22Rv1 (cell line): ENCODE results near the gene AASS.
"Not testable (repeated sequence)": the region's sequence is repeated elsewhere in the genome, so short reads cannot be mapped to it uniquely, and the experiment has no call there.

Source experiments
- H3K27ac ChIP-seq: fragments of 450-650 bp; 2 replicates; pipeline ENCODE4 v1.5.1; 2017
- ZFX ChIP-seq: fragments of 450-650 bp; IDR thresholded peaks from 2 replicates; pipeline ENCODE4 v1.6.1; 2017; ENCODE audit warnings: antibody characterized with exemption, borderline replicate concordance
- TF ChIP-seq, protein P1 (sequence below): fragments of 450-650 bp; IDR thresholded peaks from 2 replicates; pipeline ENCODE4 v1.5.1; 2017; ENCODE audit warnings: mild to moderate bottlenecking

Gene AASS

DNA sequence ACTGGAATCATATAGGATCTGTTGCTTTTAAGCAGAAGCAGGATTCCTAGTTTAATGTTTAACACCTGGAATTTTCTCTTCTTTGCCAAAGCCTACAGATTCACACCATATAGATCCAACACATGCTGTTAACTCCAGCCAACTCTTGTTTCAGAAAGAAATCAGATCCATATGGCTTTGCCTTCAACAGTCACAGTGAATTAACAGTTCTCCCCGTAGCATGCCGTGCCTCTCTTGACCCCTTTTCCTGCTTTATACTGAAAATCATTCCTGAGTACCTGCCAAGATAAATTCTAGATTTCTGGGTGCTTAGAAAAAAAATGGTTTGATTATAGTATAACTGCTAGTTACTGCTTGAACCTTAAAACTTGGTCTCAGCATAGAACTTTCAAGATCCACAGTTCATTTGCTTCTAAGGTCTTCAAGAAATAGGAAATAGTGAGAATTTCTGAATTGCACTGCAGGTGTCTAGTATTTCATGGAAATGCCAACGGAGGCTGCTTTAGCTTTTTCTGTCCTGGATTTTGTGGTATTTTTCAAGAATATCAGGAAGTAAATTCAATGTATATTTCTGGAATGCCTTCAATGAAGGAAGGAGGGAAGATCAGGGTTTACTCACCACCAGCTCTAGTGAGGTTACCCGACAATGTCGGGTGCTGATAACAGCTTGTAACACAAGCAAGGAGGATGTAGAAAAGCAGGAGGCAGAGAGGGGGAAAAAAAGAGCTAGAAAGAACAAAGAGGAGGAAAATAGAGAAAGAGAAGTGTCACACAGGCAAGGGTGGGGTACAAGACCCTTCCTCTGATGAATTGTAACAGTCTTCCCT lies 6.6 kb downstream of the AASS start:
- H3K27ac ChIP-seq, result no peak overlapping the region
- TF ChIP-seq ZFX, result no peak
- TF ChIP-seq, protein P1, sequence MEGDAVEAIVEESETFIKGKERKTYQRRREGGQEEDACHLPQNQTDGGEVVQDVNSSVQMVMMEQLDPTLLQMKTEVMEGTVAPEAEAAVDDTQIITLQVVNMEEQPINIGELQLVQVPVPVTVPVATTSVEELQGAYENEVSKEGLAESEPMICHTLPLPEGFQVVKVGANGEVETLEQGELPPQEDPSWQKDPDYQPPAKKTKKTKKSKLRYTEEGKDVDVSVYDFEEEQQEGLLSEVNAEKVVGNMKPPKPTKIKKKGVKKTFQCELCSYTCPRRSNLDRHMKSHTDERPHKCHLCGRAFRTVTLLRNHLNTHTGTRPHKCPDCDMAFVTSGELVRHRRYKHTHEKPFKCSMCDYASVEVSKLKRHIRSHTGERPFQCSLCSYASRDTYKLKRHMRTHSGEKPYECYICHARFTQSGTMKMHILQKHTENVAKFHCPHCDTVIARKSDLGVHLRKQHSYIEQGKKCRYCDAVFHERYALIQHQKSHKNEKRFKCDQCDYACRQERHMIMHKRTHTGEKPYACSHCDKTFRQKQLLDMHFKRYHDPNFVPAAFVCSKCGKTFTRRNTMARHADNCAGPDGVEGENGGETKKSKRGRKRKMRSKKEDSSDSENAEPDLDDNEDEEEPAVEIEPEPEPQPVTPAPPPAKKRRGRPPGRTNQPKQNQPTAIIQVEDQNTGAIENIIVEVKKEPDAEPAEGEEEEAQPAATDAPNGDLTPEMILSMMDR, result no peak

- H3K27ac ChIP-seq, result no peak overlapping the region
- no peak for TF ChIP-seq ZFX
- TF ChIP-seq, protein P1, result no peak
These were observed 7.3 kb downstream of the AASS start for GRCh38 chr7:122136639-122137245.

- TF ChIP-seq, protein P1, result no peak
- TF ChIP-seq ZFX, result no peak
- H3K27ac ChIP-seq, result no peak overlapping the region
These were observed 8.0 kb downstream of the AASS start for GRCh38 chr7:122136078-122136477.

- H3K27ac ChIP-seq, result no peak overlapping the region
- TF ChIP-seq, protein P1, result no peak
- no peak for TF ChIP-seq ZFX
These were observed 8.8 kb downstream of the AASS start for GRCh38 chr7:122135275-122135674.

DNA sequence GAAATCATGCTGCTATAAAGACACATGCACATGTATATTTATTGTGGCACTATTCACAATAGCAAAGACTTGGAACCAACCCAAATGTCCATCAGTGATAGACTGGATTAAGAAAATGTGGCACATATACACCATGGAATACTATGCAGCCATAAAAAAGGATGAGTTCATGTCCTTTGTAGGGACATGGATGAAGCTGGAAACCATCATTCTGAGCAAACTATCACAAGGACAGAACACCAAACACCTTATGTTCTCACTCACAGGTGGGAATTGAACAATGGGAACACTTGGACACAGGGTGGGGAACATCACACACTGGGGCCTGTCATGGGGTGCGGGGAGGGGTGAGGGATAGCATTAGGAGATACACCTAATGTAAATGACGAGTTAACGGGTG lies 9.3 kb downstream of the AASS start:
- H3K27ac ChIP-seq, result not testable (repeated sequence)

DNA sequence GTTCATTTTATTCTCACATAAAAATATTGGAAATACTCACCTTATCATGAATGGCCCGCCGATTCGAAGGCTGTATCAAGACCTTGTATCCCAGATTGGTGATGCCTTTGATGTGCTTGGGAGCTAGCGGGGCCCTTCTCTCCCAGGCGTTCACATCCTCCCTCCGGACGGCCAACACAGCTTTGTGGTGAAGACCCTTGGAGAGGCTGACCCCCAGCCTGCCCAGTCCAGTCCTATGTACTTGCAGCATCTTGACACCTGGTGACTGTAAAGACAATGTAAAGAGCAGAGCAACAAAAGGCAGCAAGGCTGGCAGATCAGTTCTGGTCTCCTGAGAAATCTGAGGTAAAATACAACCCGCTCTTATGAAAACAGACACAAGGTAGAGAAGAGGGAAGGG lies 10.6 kb downstream of the AASS start:
- no peak for TF ChIP-seq ZFX
- TF ChIP-seq, protein P1, result no peak
- no peak overlapping the region for H3K27ac ChIP-seq

DNA sequence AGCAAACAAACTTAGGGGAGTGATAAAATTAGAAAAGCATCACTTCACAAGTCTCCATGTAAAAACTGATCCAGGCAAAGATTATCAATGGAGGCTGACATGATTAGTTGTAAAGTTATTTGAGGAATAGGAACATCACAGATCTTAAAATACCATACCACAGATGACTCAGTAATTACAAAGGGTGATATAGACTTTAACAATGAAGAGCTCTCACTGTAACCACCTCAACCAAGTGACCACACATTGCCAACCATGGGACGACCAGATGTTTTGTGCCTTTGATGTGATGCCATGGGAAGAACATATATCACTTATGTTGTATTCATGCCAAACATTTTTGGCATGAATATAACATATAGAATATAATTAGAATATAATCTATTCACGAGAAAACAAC lies 11.7 kb downstream of the AASS start:
- TF ChIP-seq, protein P1, result no peak
- TF ChIP-seq ZFX, result no peak
- H3K27ac ChIP-seq, result no peak overlapping the region

DNA sequence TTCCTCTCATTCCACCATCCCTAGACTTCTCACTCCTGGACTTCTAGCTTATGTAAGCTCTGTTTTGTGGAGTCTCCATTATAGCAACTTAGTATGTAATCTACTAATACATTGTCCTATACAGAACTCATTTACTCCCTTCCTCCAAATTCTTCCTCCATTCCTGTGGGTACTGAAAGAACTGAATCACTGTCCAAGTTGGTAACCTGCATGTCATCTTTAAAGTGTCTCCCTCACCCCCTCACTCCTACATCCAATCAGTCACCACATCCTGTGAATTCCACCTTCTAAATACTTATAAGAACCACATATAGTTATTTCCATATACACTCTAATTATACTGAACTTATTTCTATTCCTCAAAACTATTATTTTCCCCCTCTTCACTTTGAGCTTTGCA lies 20.3 kb downstream of the AASS start:
- no peak for TF ChIP-seq ZFX
- TF ChIP-seq, protein P1, result no peak
- no peak overlapping the region for H3K27ac ChIP-seq
